ENCODE results near the gene MAGEL2. TPM values are rescaled to one million over a fixed set of nuclear protein-coding genes. Genes with fewer than 3 reads are reported as not detected.

MAGEL2 gene
- polyA plus RNA-seq, 1 of the 3 experiments (the other 2 are of a cell fraction): 0.03 TPM

- ChIA-PET POLR2A (no interaction called here), CTCF (no interaction called here)
- no peak overlapping the region for H3K4me3 ChIP-seq (ENCODE audit: low read depth in 2 of 2, low read length in 1 of 2)
- H2AFZ ChIP-seq (ENCODE audit: low read depth): no peak overlapping the region
- H3K79me2 ChIP-seq (ENCODE audit: insufficient read depth): no peaks in the 10 kb centered on the region
- H3K9ac ChIP-seq: no peak overlapping the region
- DNase-seq: no peak
- H3K4me2 ChIP-seq: no peak overlapping the region
- 0% methylated on average over 1 of the region's 1 CpG for WGBS (ENCODE audit: low lambda C conversion rate)
- H3K9me3 ChIP-seq: no peaks in the 10 kb centered on the region
- no peaks in the 10 kb centered on the region for H3K36me3 ChIP-seq (replicated peaks in 1 of 2; ENCODE audit: control insufficient read depth in 1 of 2, insufficient read depth in 2 of 2, low read length in 1 of 2)
- no peaks in the 10 kb centered on the region for H3K9me2 ChIP-seq
- H3K27ac ChIP-seq (ENCODE audit: low read depth in 2 of 2, low read length in 1 of 2): no peak overlapping the region
- TF ChIP-seq MEF2A (IDR thresholded peaks at IDR 0.05; ENCODE audit: borderline replicate concordance, low read depth) (no peak), RAD21 (IDR thresholded peaks at IDR 0.05; ENCODE audit: low read length) (no peak), MXI1 (IDR thresholded peaks at IDR 0.05; ENCODE audit: low read depth, low read length) (no peak), RXRA (IDR thresholded peaks at IDR 0.05; ENCODE audit: borderline replicate concordance, low read depth) (no peak), NRF1 (IDR thresholded peaks at IDR 0.05; ENCODE audit: low read depth, low read length) (no peak), FOSL2 (IDR thresholded peaks at IDR 0.05; ENCODE audit: borderline replicate concordance, low read depth) (no peak), EZH2phosphoT487 (IDR thresholded peaks at IDR 0.05; ENCODE audit: borderline replicate concordance, low read depth) (no peak), FOXM1 (IDR thresholded peaks at IDR 0.05; ENCODE audit: low read depth) (no peak)
- TF ChIP-seq, protein P1, sequence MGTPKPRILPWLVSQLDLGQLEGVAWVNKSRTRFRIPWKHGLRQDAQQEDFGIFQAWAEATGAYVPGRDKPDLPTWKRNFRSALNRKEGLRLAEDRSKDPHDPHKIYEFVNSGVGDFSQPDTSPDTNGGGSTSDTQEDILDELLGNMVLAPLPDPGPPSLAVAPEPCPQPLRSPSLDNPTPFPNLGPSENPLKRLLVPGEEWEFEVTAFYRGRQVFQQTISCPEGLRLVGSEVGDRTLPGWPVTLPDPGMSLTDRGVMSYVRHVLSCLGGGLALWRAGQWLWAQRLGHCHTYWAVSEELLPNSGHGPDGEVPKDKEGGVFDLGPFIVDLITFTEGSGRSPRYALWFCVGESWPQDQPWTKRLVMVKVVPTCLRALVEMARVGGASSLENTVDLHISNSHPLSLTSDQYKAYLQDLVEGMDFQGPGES (IDR thresholded peaks at IDR 0.05; ENCODE audit: low read depth, low read length): no peak
- H3K27me3 ChIP-seq (ENCODE audit: insufficient read depth): no peaks in the 10 kb centered on the region
- H4K20me1 ChIP-seq (ENCODE audit: insufficient read depth): no peaks in the 10 kb centered on the region
- no peaks in the 10 kb centered on the region for H3F3A ChIP-seq (replicated peaks; ENCODE audit: insufficient read depth)
- H3K4me1 ChIP-seq (ENCODE audit: control insufficient read depth in 1 of 2, insufficient read depth in 2 of 2, low read depth in 1 of 2, low read length in 1 of 2): no peaks in the 10 kb centered on the region
These were observed 23.3 kb upstream of the MAGEL2 start for GRCh38 chr15:23670970-23671369.

GRCh38 chr15:23663232-23663631, 15.6 kb upstream of the MAGEL2 start:
- H4K20me1 ChIP-seq (ENCODE audit: insufficient read depth): no peaks in the 10 kb centered on the region
- ChIA-PET CTCF (interaction anchor here (0.8 to 1.7 kb wide), 3 partner anchors 12 to 203 kb away, joined by 3 to 6 read pairs (median 4); no protein-coding TSS in a partner anchor), POLR2A (no interaction called here)
- no peak overlapping the region for H3K4me3 ChIP-seq (ENCODE audit: low read depth in 2 of 2, low read length in 1 of 2)
- WGBS (ENCODE audit: low lambda C conversion rate): 5% methylated on average over 2 of the region's 2 CpGs
- no peak overlapping the region for H3K27ac ChIP-seq (ENCODE audit: low read depth in 2 of 2, low read length in 1 of 2)
- H3K4me2 ChIP-seq: no peak overlapping the region
- no peak for DNase-seq
- no peaks in the 10 kb centered on the region for H3K9me3 ChIP-seq
- no peaks in the 10 kb centered on the region for H3K9me2 ChIP-seq
- no peaks in the 10 kb centered on the region for H3K36me3 ChIP-seq (replicated peaks in 1 of 2; ENCODE audit: control insufficient read depth in 1 of 2, insufficient read depth in 2 of 2, low read length in 1 of 2)
- no peaks in the 10 kb centered on the region for H3K4me1 ChIP-seq (ENCODE audit: control insufficient read depth in 1 of 2, insufficient read depth in 2 of 2, low read depth in 1 of 2, low read length in 1 of 2)
- no peaks in the 10 kb centered on the region for H3F3A ChIP-seq (replicated peaks; ENCODE audit: insufficient read depth)
- no peak overlapping the region for H3K9ac ChIP-seq
- no peak for TF ChIP-seq MEF2A (IDR thresholded peaks at IDR 0.05; ENCODE audit: borderline replicate concordance, low read depth)
- no peak for TF ChIP-seq JUND (IDR thresholded peaks at IDR 0.05)
- TF ChIP-seq, protein P1 (IDR thresholded peaks at IDR 0.05; ENCODE audit: low read depth, low read length): no peak
- no peak for TF ChIP-seq USF2 (IDR thresholded peaks at IDR 0.05; ENCODE audit: borderline replicate concordance, low read depth, low read length)
- no peak for TF ChIP-seq USF1 (IDR thresholded peaks at IDR 0.05; ENCODE audit: borderline replicate concordance, low read depth)
- no peak overlapping the region for H2AFZ ChIP-seq (ENCODE audit: low read depth)
- H3K27me3 ChIP-seq (ENCODE audit: insufficient read depth): no peaks in the 10 kb centered on the region; the same call in 1 of the 2 replicates
- H3K79me2 ChIP-seq (ENCODE audit: insufficient read depth): no peaks in the 10 kb centered on the region
